ENCODE measurements around the gene PCDH15.

Gene PCDH15

GRCh38 chr10:53899463-53900160, 901.4 kb downstream of the PCDH15 start:
- Histone ChIP-seq H3K4me3 (no peak overlapping the region), H3K4me1 (no peaks in the 10 kb centered on the region), H3K9me3 (no peaks in the 10 kb centered on the region), H3K36me3 (replicated peaks) (no peaks in the 10 kb centered on the region), H3K27me3 (ENCODE audit: low read depth) (no peaks in the 10 kb centered on the region)
- DNase-seq (ENCODE audit: low spot score in 2 of 2) = no peak
- in situ Hi-C loops (cut with MboI; ENCODE audit: low sequenced_read_pairs) = no loop called here

- Histone ChIP-seq H3K36me3 (replicated peaks) (no peaks in the 10 kb centered on the region), H3K4me1 (no peaks in the 10 kb centered on the region), H3K27me3 (ENCODE audit: low read depth) (no peaks in the 10 kb centered on the region), H3K9me3 (no peaks in the 10 kb centered on the region), H3K4me3 (no peak overlapping the region)
- DNase-seq (ENCODE audit: low spot score in 2 of 2) = no peak
- in situ Hi-C loops (cut with MboI; ENCODE audit: low sequenced_read_pairs) = no loop called here
Observed at GRCh38 chr10:53898532-53898931, 902.5 kb downstream of the PCDH15 start.

GRCh38 chr10:53894145-53894544, 906.9 kb downstream of the PCDH15 start:
- Histone ChIP-seq H3K36me3 (replicated peaks) (no peaks in the 10 kb centered on the region), H3K4me3 (no peak overlapping the region), H3K9me3 (no peaks in the 10 kb centered on the region), H3K27me3 (ENCODE audit: low read depth) (no peaks in the 10 kb centered on the region), H3K4me1 (no peaks in the 10 kb centered on the region)
- DNase-seq (ENCODE audit: low spot score in 2 of 2) = no peak
- in situ Hi-C loops (cut with MboI; ENCODE audit: low sequenced_read_pairs) = no loop called here

- in situ Hi-C loops (cut with MboI; ENCODE audit: low sequenced_read_pairs) = no loop called here
- H3K4me3 ChIP-seq = no peak overlapping the region
- H3K36me3 ChIP-seq (replicated peaks) = no peaks in the 10 kb centered on the region
- no peak for DNase-seq (ENCODE audit: low spot score in 2 of 2)
- H3K27me3 ChIP-seq (ENCODE audit: low read depth) = no peaks in the 10 kb centered on the region
- no peaks in the 10 kb centered on the region for H3K4me1 ChIP-seq
- H3K9me3 ChIP-seq = no peaks in the 10 kb centered on the region
Observed at GRCh38 chr10:53893061-53893460, 908.0 kb downstream of the PCDH15 start.

- in situ Hi-C loops (cut with MboI; ENCODE audit: low sequenced_read_pairs) = no loop called here
- H3K4me1 ChIP-seq = no peaks in the 10 kb centered on the region
- H3K9me3 ChIP-seq = no peaks in the 10 kb centered on the region; the same call in 1 of the 2 replicates
- no peaks in the 10 kb centered on the region for H3K36me3 ChIP-seq (replicated peaks)
- no peak overlapping the region for H3K4me3 ChIP-seq
- no peak for DNase-seq (ENCODE audit: low spot score in 2 of 2)
- H3K27me3 ChIP-seq (ENCODE audit: low read depth) = no peaks in the 10 kb centered on the region
Observed at GRCh38 chr10:53886325-53887300, 914.4 kb downstream of the PCDH15 start.

GRCh38 chr10:53864846-53865245, 936.2 kb downstream of the PCDH15 start:
- in situ Hi-C loops (cut with MboI; ENCODE audit: low sequenced_read_pairs) = no loop called here
- DNase-seq (ENCODE audit: low spot score in 2 of 2) = no peak
- Histone ChIP-seq H3K27me3 (ENCODE audit: low read depth) (no peaks in the 10 kb centered on the region), H3K4me3 (no peak overlapping the region), H3K4me1 (0 out of 2 replicates have a peak, but pooled peaks cover 2% of the 10 kb centered on the region), H3K36me3 (replicated peaks) (no peaks in the 10 kb centered on the region), H3K9me3 (no peaks in the 10 kb centered on the region)

GRCh38 chr10:53852450-53853175, 948.4 kb downstream of the PCDH15 start:
- H3K4me1 ChIP-seq = no peaks in the 10 kb centered on the region
- H3K27me3 ChIP-seq (ENCODE audit: low read depth) = peaks cover 2% of the 10 kb centered on the region; the same call in 1 of the 2 replicates
- in situ Hi-C loops (cut with MboI; ENCODE audit: low sequenced_read_pairs) = no loop called here

GRCh38 chr10:53846809-53847208, 954.2 kb downstream of the PCDH15 start:
- Histone ChIP-seq H3K27me3 (ENCODE audit: low read depth) (peaks cover 2% of the 10 kb centered on the region; the same call in 1 of the 2 replicates), H3K4me3 (no peak overlapping the region), H3K4me1 (peaks cover 9% of the 10 kb centered on the region), H3K9me3 (no peaks in the 10 kb centered on the region), H3K36me3 (replicated peaks) (no peaks in the 10 kb centered on the region)
- in situ Hi-C loops (cut with MboI; ENCODE audit: low sequenced_read_pairs) = no loop called here
- no peak for DNase-seq (ENCODE audit: low spot score in 2 of 2)

More at GRCh38 chr10:53852450-53853175, 948.4 kb downstream of the PCDH15 start:
- Histone ChIP-seq H3K9me3 (no peaks in the 10 kb centered on the region), H3K4me3 (no peak overlapping the region), H3K36me3 (replicated peaks) (no peaks in the 10 kb centered on the region)
- DNase-seq (ENCODE audit: low spot score in 2 of 2) = no peak

- in situ Hi-C loops (cut with MboI; ENCODE audit: low sequenced_read_pairs) = no loop called here
- no peaks in the 10 kb centered on the region for H3K9me3 ChIP-seq
- DNase-seq (ENCODE audit: low spot score in 2 of 2) = peak; percentile 35 to 76
- H3K4me3 ChIP-seq = no peak overlapping the region
- H3K27me3 ChIP-seq (ENCODE audit: low read depth) = no peaks in the 10 kb centered on the region
- H3K36me3 ChIP-seq (replicated peaks) = no peaks in the 10 kb centered on the region
- H3K4me1 ChIP-seq = peaks cover 9% of the 10 kb centered on the region
Observed at GRCh38 chr10:53843736-53844362, 957.2 kb downstream of the PCDH15 start.

- H3K9me3 ChIP-seq = no peaks in the 10 kb centered on the region
- in situ Hi-C loops (cut with MboI; ENCODE audit: low sequenced_read_pairs) = no loop called here
- no peaks in the 10 kb centered on the region for H3K36me3 ChIP-seq (replicated peaks)
Observed at GRCh38 chr10:53841483-53842145, 959.4 kb downstream of the PCDH15 start.

GRCh38 chr10:53840653-53841052, 960.4 kb downstream of the PCDH15 start:
- in situ Hi-C loops (cut with MboI; ENCODE audit: low sequenced_read_pairs) = no loop called here
- no peak overlapping the region for H3K4me3 ChIP-seq
- no peak for DNase-seq (ENCODE audit: low spot score in 2 of 2)
- no peaks in the 10 kb centered on the region for H3K9me3 ChIP-seq
- H3K36me3 ChIP-seq (replicated peaks) = no peaks in the 10 kb centered on the region
- H3K27me3 ChIP-seq (ENCODE audit: low read depth) = no peaks in the 10 kb centered on the region
- H3K4me1 ChIP-seq = peaks cover 9% of the 10 kb centered on the region

More at GRCh38 chr10:53841483-53842145, 959.4 kb downstream of the PCDH15 start:
- H3K27me3 ChIP-seq (ENCODE audit: low read depth) = no peaks in the 10 kb centered on the region
- no peak overlapping the region for H3K4me3 ChIP-seq
- peaks cover 9% of the 10 kb centered on the region for H3K4me1 ChIP-seq
- no peak for DNase-seq (ENCODE audit: low spot score in 2 of 2)

GRCh38 chr10:53839440-53840039, 961.5 kb downstream of the PCDH15 start:
- H3K9me3 ChIP-seq = no peaks in the 10 kb centered on the region
- H3K27me3 ChIP-seq (ENCODE audit: low read depth) = no peaks in the 10 kb centered on the region
- in situ Hi-C loops (cut with MboI; ENCODE audit: low sequenced_read_pairs) = no loop called here
- H3K4me3 ChIP-seq = no peak overlapping the region
- no peaks in the 10 kb centered on the region for H3K36me3 ChIP-seq (replicated peaks)
- peaks cover 9% of the 10 kb centered on the region for H3K4me1 ChIP-seq
- DNase-seq (ENCODE audit: low spot score in 2 of 2) = peak in 1 of 2 experiments; percentile 49

All from HAP-1 (cell line).